ENCODE measurements around the gene MLLT10. TPM values are rescaled to one million over a fixed set of nuclear protein-coding genes. Genes with fewer than 3 reads are reported as not detected.

Gene MLLT10
- 20.5 and 30.6 TPM in 2 replicates for total RNA-seq

GRCh38 chr10:21533467-21534279, at the start of gene MLLT10:
Gene MLLT10 (plus strand): TSS chr10:21534232. CDS start chr10:21534645, 413 bp downstream.
- DNase-seq (ENCODE audit: extremely low read depth, low read depth, low spot score) = no peak

- DNase-seq (ENCODE audit: extremely low read depth, low read depth, low spot score) = no peak
Observed at GRCh38 chr10:21487416-21488180, 46.4 kb upstream of the MLLT10 start.

- DNase-seq (ENCODE audit: extremely low read depth, low read depth, low spot score) = no peak
Observed at GRCh38 chr10:21488246-21488956, 45.6 kb upstream of the MLLT10 start.

- DNase-seq (ENCODE audit: extremely low read depth, low read depth, low spot score) = no peak
Observed at GRCh38 chr10:21488957-21489446, 45.0 kb upstream of the MLLT10 start.

- no peak for DNase-seq (ENCODE audit: extremely low read depth, low read depth, low spot score)
Observed at GRCh38 chr10:21490028-21490710, 43.9 kb upstream of the MLLT10 start.

GRCh38 chr10:21490711-21491105, 43.3 kb upstream of the MLLT10 start:
- no peak for DNase-seq (ENCODE audit: extremely low read depth, low read depth, low spot score)

GRCh38 chr10:21492421-21492820, 41.6 kb upstream of the MLLT10 start:
- DNase-seq (ENCODE audit: extremely low read depth, low read depth, low spot score) = no peak

- no peak for DNase-seq (ENCODE audit: extremely low read depth, low read depth, low spot score)
Observed at GRCh38 chr10:21493784-21494183, 40.2 kb upstream of the MLLT10 start.

- no peak for DNase-seq (ENCODE audit: extremely low read depth, low read depth, low spot score)
Observed at GRCh38 chr10:21494191-21495001, 39.6 kb upstream of the MLLT10 start.

GRCh38 chr10:21495002-21495751, 38.9 kb upstream of the MLLT10 start:
- no peak for DNase-seq (ENCODE audit: extremely low read depth, low read depth, low spot score)

- DNase-seq (ENCODE audit: extremely low read depth, low read depth, low spot score) = no peak
Observed at GRCh38 chr10:21495752-21496342, 38.2 kb upstream of the MLLT10 start.

GRCh38 chr10:21496343-21497176, 37.5 kb upstream of the MLLT10 start:
- DNase-seq (ENCODE audit: extremely low read depth, low read depth, low spot score) = no peak

- no peak for DNase-seq (ENCODE audit: extremely low read depth, low read depth, low spot score)
Observed at GRCh38 chr10:21497177-21497807, 36.7 kb upstream of the MLLT10 start.

- DNase-seq (ENCODE audit: extremely low read depth, low read depth, low spot score) = no peak
Observed at GRCh38 chr10:21498377-21498776, 35.7 kb upstream of the MLLT10 start.

- DNase-seq (ENCODE audit: extremely low read depth, low read depth, low spot score) = no peak
Observed at GRCh38 chr10:21498986-21499385, 35.0 kb upstream of the MLLT10 start.

- no peak for DNase-seq (ENCODE audit: extremely low read depth, low read depth, low spot score)
Observed at GRCh38 chr10:21499701-21500577, 34.1 kb upstream of the MLLT10 start.
